Endodermal cell (in vitro differentiated cells): ENCODE results near the gene NFIX. TPM values are rescaled to one million over a fixed set of nuclear protein-coding genes. Genes with fewer than 3 reads are reported as not detected.

Experiments used
- DNase-seq: peaks from one replicate; pipeline ENCODE4 v3.0.0-alpha.2; 2017
- H3K27ac ChIP-seq: 2 replicates; pipeline ENCODE4 v1.5.1; 2013; ENCODE audit warnings: mild to moderate bottlenecking, low read depth, low read length, moderate library complexity
- H3K27me3 ChIP-seq: 2 replicates; pipeline ENCODE4 v1.6.1; 2013; ENCODE audit warnings: mild to moderate bottlenecking, low read length, moderate library complexity; ENCODE audit not compliant: insufficient read depth, control insufficient read depth, poor library complexity, severe bottlenecking
- H3K36me3 ChIP-seq: 2 replicates; pipeline ENCODE4 v1.7.0; 2013; ENCODE audit warnings: mild to moderate bottlenecking, low read length, moderate library complexity; ENCODE audit not compliant: control insufficient read depth, insufficient read depth
- H3K4me1 ChIP-seq: one replicate; pipeline ENCODE4 v1.7.0; 2013; ENCODE audit warnings: low read length; ENCODE audit not compliant: control insufficient read depth, insufficient read depth
- H3K4me3 ChIP-seq: 2 replicates; pipeline ENCODE4 v1.5.1; 2013; ENCODE audit warnings: mild to moderate bottlenecking, low read length, moderate library complexity
- H3K9ac ChIP-seq: 2 replicates; pipeline ENCODE4 v1.6.1; 2013; ENCODE audit warnings: mild to moderate bottlenecking, low read length, moderate library complexity; ENCODE audit not compliant: poor library complexity, severe bottlenecking; ENCODE audit errors: extremely low read depth
- H3K9me3 ChIP-seq: 2 replicates; pipeline ENCODE4 v1.6.1; 2013; ENCODE audit warnings: mild to moderate bottlenecking, low read length, moderate library complexity; ENCODE audit not compliant: control insufficient read depth
- H3K27ac Mint-ChIP-seq: 2 replicates; pipeline ENCODE4 v1.8.0; 2020; ENCODE audit warnings: mixed read lengths
- H3K27me3 Mint-ChIP-seq: 2 replicates; pipeline ENCODE4 v1.8.0; 2021; ENCODE audit warnings: mild to moderate bottlenecking, mixed read lengths; ENCODE audit not compliant: insufficient read depth
- H3K36me3 Mint-ChIP-seq: 2 replicates; pipeline ENCODE4 v1.8.0; 2020; ENCODE audit warnings: low read depth, mixed read lengths
- H3K4me1 Mint-ChIP-seq: 2 replicates; pipeline ENCODE4 v1.8.0; 2020; ENCODE audit warnings: mixed read lengths
- H3K4me3 Mint-ChIP-seq: 2 replicates; pipeline ENCODE4 v1.8.0; 2020; ENCODE audit warnings: mild to moderate bottlenecking, moderate library complexity, mixed read lengths
- H3K9me3 Mint-ChIP-seq: 2 replicates; pipeline ENCODE4 v1.8.0; 2020; ENCODE audit warnings: mild to moderate bottlenecking, mixed read lengths
- CTCF ChIP-seq: fragments of 200-600 bp; sonication (generic); conservative IDR thresholded peaks from 2 replicates; pipeline ENCODE4 v1.5.0; 2021; ENCODE audit warnings: antibody characterized with exemption, mild to moderate bottlenecking
- WGBS, 2 experiments: methylation state at CpG; one replicate each; pipeline versions ENCODE4 v1.1.5 to v1.1.7; 2013; ENCODE audit warnings: missing lambda C conversion rate in 2 of 2, mixed read lengths in 1 of 2; ENCODE audit not compliant: insufficient coverage in 1 of 2, insufficient read length in 1 of 2; 5-methylcytosine and 5-hydroxymethylcytosine counted together
- total RNA-seq, 2 donors: library from RNA; stranded (reverse); fragmentation: NEBNext Ultra II Directional in 1 of 2; extraction: Animal tissue kit (Norgen Biotek cat#: 25700) in 1 of 2; gene quantifications; 2 replicates in 1 of 2; 3 replicates in 1 of 2; pipeline ENCODE4 v1.2.1, GENCODE V29; 2021

The NFIX gene
- total RNA-seq, 2 donors from 2014 or later = 0.22 to 0.40 TPM

GRCh38 chr19:12987781-12988180 lies 7.5 kb upstream of the NFIX start:
- no peaks in the 10 kb centered on the region for H3K4me1 Mint-ChIP-seq

GRCh38 chr19:12990431-12990830 lies 4.8 kb upstream of the NFIX start:
- peaks cover 89% of the 10 kb centered on the region for H3K27me3 ChIP-seq
- no peaks in the 10 kb centered on the region for H3K9me3 Mint-ChIP-seq
- H3K27ac ChIP-seq = no peak overlapping the region
- no peak overlapping the region for H3K4me3 Mint-ChIP-seq
- DNase-seq = no peak
- H3K4me3 ChIP-seq = no peak overlapping the region
- H3K9me3 ChIP-seq = no peaks in the 10 kb centered on the region
- H3K27me3 Mint-ChIP-seq = peaks cover 53% of the 10 kb centered on the region
- no peak overlapping the region for H3K9ac ChIP-seq
- TF ChIP-seq CTCF = no peak
- no peak overlapping the region for H3K27ac Mint-ChIP-seq
- no peaks in the 10 kb centered on the region for H3K4me1 ChIP-seq
- H3K36me3 ChIP-seq = no peaks in the 10 kb centered on the region
- H3K36me3 Mint-ChIP-seq = no peaks in the 10 kb centered on the region
- WGBS, 2 experiments = 59 to 61% methylated on average over 5 to 14 of the region's 22 CpGs
- no peaks in the 10 kb centered on the region for H3K4me1 Mint-ChIP-seq

More at GRCh38 chr19:12987781-12988180, 7.5 kb upstream of the NFIX start:
- Histone ChIP-seq H3K4me1 (no peaks in the 10 kb centered on the region), H3K27me3 (peaks cover 88% of the 10 kb centered on the region), H3K4me3 (no peak overlapping the region), H3K36me3 (no peaks in the 10 kb centered on the region), H3K9me3 (no peaks in the 10 kb centered on the region), H3K9ac (no peak overlapping the region), H3K27ac (no peak overlapping the region)
- Mint-ChIP-seq H3K27me3 (peaks cover 27% of the 10 kb centered on the region), H3K27ac (no peak overlapping the region), H3K9me3 (no peaks in the 10 kb centered on the region), H3K4me3 (no peak overlapping the region), H3K36me3 (no peaks in the 10 kb centered on the region)
- TF ChIP-seq CTCF = no peak
- peak; percentile 26 for DNase-seq
- WGBS, 2 experiments = 71% methylated on average over 10 of the region's 10 CpGs; no CpG with 5 or more reads in 1 of the 2 experiments

GRCh38 chr19:12990853-12991252 lies 4.4 kb upstream of the NFIX start:
- Mint-ChIP-seq H3K4me1 (no peaks in the 10 kb centered on the region), H3K9me3 (no peaks in the 10 kb centered on the region), H3K27me3 (peaks cover 53% of the 10 kb centered on the region), H3K27ac (no peak overlapping the region), H3K4me3 (no peak overlapping the region), H3K36me3 (no peaks in the 10 kb centered on the region)
- WGBS, 2 experiments = 68 to 75% methylated on average over 2 to 3 of the region's 3 CpGs
- Histone ChIP-seq H3K27me3 (peaks cover 85% of the 10 kb centered on the region), H3K36me3 (no peaks in the 10 kb centered on the region), H3K4me1 (no peaks in the 10 kb centered on the region), H3K9me3 (no peaks in the 10 kb centered on the region), H3K27ac (no peak overlapping the region), H3K4me3 (no peak overlapping the region), H3K9ac (no peak overlapping the region)
- DNase-seq = no peak
- no peak for TF ChIP-seq CTCF
